ENCODE results near the gene CELF4. TPM values are rescaled to one million over a fixed set of nuclear protein-coding genes. Genes with fewer than 3 reads are reported as not detected.

The CELF4 gene
- polyA plus RNA-seq, 1 donor (not counting 4 experiments of a cell fraction or from before 2014, with no cell fraction given), result not detected

DNA sequence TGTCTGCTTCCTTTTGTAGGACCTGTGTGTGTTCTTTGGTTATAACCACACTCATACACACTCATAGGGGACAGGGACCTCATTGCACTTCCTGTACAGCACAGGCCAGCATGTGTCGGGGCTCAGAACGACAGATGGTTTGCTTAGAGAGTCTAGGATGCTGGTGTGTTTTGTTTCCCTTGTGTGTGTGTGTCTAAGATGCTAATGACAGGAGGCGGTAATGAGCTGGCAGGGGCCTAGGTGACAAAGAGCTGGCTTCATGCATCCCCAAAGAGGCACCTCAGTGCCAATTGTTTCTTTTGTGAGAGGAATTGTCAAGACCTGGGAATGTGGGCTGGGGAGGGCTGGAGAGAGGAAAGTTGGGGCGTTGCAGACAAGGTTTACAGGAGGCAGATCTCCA is 66.6 kb downstream of the CELF4 start:
- Histone ChIP-seq H3K9me3 (ENCODE audit: control insufficient read depth, low read depth, low read length) (no peaks in the 10 kb centered on the region), H3K27ac (ENCODE audit: control insufficient read depth, insufficient read depth, low read length) (no peak overlapping the region), H3K4me1 (ENCODE audit: control insufficient read depth, extremely low read depth, insufficient read depth, low read length) (peaks cover 6% of the 10 kb centered on the region), H3K27me3 (ENCODE audit: control insufficient read depth, extremely low read depth, insufficient read depth, low read length) (no peaks in the 10 kb centered on the region), H4K20me1 (ENCODE audit: control insufficient read depth, extremely low read depth, insufficient read depth, low read length) (no peaks in the 10 kb centered on the region), H3K79me2 (ENCODE audit: control insufficient read depth, insufficient read depth, low read length) (no peaks in the 10 kb centered on the region), H3K4me2 (ENCODE audit: control insufficient read depth, extremely low read depth, insufficient read depth, low read depth, low read length) (no peak overlapping the region), H2AFZ (ENCODE audit: control insufficient read depth, low read length) (no peak overlapping the region), H3K9me1 (ENCODE audit: control insufficient read depth, extremely low read depth, insufficient read depth, low read length) (no peaks in the 10 kb centered on the region), H3K9ac (ENCODE audit: control insufficient read depth, extremely low read depth, insufficient read depth, low read length) (no peak overlapping the region), H3K4me3 (ENCODE audit: control insufficient read depth in 2 of 3, extremely low read depth in 1 of 3, insufficient read depth in 2 of 3, low read depth in 1 of 3, low read length in 3 of 3) (no peak overlapping the region), H3K36me3 (ENCODE audit: control insufficient read depth in 2 of 2, extremely low read depth in 1 of 2, insufficient read depth in 2 of 2, low read length in 2 of 2) (no peaks in the 10 kb centered on the region)
- TF ChIP-seq, protein P1, sequence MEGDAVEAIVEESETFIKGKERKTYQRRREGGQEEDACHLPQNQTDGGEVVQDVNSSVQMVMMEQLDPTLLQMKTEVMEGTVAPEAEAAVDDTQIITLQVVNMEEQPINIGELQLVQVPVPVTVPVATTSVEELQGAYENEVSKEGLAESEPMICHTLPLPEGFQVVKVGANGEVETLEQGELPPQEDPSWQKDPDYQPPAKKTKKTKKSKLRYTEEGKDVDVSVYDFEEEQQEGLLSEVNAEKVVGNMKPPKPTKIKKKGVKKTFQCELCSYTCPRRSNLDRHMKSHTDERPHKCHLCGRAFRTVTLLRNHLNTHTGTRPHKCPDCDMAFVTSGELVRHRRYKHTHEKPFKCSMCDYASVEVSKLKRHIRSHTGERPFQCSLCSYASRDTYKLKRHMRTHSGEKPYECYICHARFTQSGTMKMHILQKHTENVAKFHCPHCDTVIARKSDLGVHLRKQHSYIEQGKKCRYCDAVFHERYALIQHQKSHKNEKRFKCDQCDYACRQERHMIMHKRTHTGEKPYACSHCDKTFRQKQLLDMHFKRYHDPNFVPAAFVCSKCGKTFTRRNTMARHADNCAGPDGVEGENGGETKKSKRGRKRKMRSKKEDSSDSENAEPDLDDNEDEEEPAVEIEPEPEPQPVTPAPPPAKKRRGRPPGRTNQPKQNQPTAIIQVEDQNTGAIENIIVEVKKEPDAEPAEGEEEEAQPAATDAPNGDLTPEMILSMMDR (optimal IDR thresholded peaks at IDR 0.05 in 1 of 3, IDR thresholded peaks at IDR 0.05 in 1 of 3, conservative IDR thresholded peaks at IDR 0.05 in 1 of 3; ENCODE audit: extremely low read depth in 1 of 3, insufficient read depth in 2 of 3, low read length in 3 of 3), result no peak
- no peak for TF ChIP-seq EZH2 (IDR thresholded peaks at IDR 0.05; ENCODE audit: low read length)
- DNase-seq (ENCODE audit: low read depth, low spot score), result no peak
- dilution Hi-C loops (cut with MboI; ENCODE audit: extremely low pct_ligation_motif_present, low sequenced_read_pairs), result no loop called here
- no peak for FAIRE-seq

- Histone ChIP-seq H3K36me3 (ENCODE audit: control insufficient read depth in 2 of 2, extremely low read depth in 1 of 2, insufficient read depth in 2 of 2, low read length in 2 of 2) (no peaks in the 10 kb centered on the region), H3K4me1 (ENCODE audit: control insufficient read depth, extremely low read depth, insufficient read depth, low read length) (peaks cover 6% of the 10 kb centered on the region), H2AFZ (ENCODE audit: control insufficient read depth, low read length) (no peak overlapping the region), H3K27me3 (ENCODE audit: control insufficient read depth, extremely low read depth, insufficient read depth, low read length) (no peaks in the 10 kb centered on the region), H3K79me2 (ENCODE audit: control insufficient read depth, insufficient read depth, low read length) (no peaks in the 10 kb centered on the region), H3K9ac (ENCODE audit: control insufficient read depth, extremely low read depth, insufficient read depth, low read length) (no peak overlapping the region), H3K9me1 (ENCODE audit: control insufficient read depth, extremely low read depth, insufficient read depth, low read length) (no peaks in the 10 kb centered on the region), H3K27ac (ENCODE audit: control insufficient read depth, insufficient read depth, low read length) (no peak overlapping the region), H4K20me1 (ENCODE audit: control insufficient read depth, extremely low read depth, insufficient read depth, low read length) (no peaks in the 10 kb centered on the region), H3K4me2 (ENCODE audit: control insufficient read depth, extremely low read depth, insufficient read depth, low read depth, low read length) (no peak overlapping the region), H3K4me3 (ENCODE audit: control insufficient read depth in 2 of 3, extremely low read depth in 1 of 3, insufficient read depth in 2 of 3, low read depth in 1 of 3, low read length in 3 of 3) (no peak overlapping the region), H3K9me3 (ENCODE audit: control insufficient read depth, low read depth, low read length) (no peaks in the 10 kb centered on the region)
- dilution Hi-C loops (cut with MboI; ENCODE audit: extremely low pct_ligation_motif_present, low sequenced_read_pairs), result no loop called here
- no peak for DNase-seq (ENCODE audit: low read depth, low spot score)
- TF ChIP-seq, protein P1 (optimal IDR thresholded peaks at IDR 0.05 in 1 of 3, IDR thresholded peaks at IDR 0.05 in 1 of 3, conservative IDR thresholded peaks at IDR 0.05 in 1 of 3; ENCODE audit: extremely low read depth in 1 of 3, insufficient read depth in 2 of 3, low read length in 3 of 3), result no peak
- no peak for FAIRE-seq
These were observed 67.6 kb downstream of the CELF4 start for GRCh38 chr18:37497853-37498518.

All from keratinocyte (primary cell).